IMR-90 (cell line): Measurements from ENCODE around the gene C21orf91. TPM values are rescaled to one million over a fixed set of nuclear protein-coding genes. Genes with fewer than 3 reads are reported as not detected.

Source experiments
- ATAC-seq: fragments of 200-7000 bp; cut with Tn5 transposase; 2 replicates; pipeline ENCODE4 v1.9.1; 2020; ENCODE audit warnings: low read depth, mild to moderate bottlenecking, moderate library complexity
- BruUV-seq: library from RNA; stranded (reverse); fragments of 400-500 nt; replicated peaks from 2 replicates; lab custom pipeline; 2021; lab: Mats Ljungman, UMichigan
- CTCF ChIA-PET: fragments of 300-600 bp; formaldehyde crosslinking; extraction: SDS; loops from one replicate; lab custom pipeline; 2021; ENCODE audit warnings: antibody characterized with exemption; lab: Yijun Ruan, JAX
- POLR2A ChIA-PET: fragments of 300-600 bp; sonication (Branson Sonifier 250); formaldehyde crosslinking; loops from one replicate; lab custom pipeline; 2022; ENCODE audit warnings: antibody characterized with exemption; ENCODE audit not compliant: unreplicated experiment; lab: Charles Lee
- DNase-seq: peaks from one replicate; pipeline ENCODE4 v3.0.0; 2013
- H2AFZ ChIP-seq: replicated peaks from 2 replicates; pipeline ENCODE3; 2013; ENCODE audit warnings: low read length, mild to moderate bottlenecking; ENCODE audit not compliant: poor library complexity
- H2AK5ac ChIP-seq: 2 replicates; pipeline ENCODE4 v1.6.1; 2013; ENCODE audit warnings: low read depth, low read length, inconsistent platforms
- H2AK9ac ChIP-seq: replicated peaks from 2 replicates; pipeline ENCODE3; 2013; ENCODE audit warnings: mild to moderate bottlenecking, low read depth, low read length, moderate library complexity; ENCODE audit not compliant: poor library complexity
- H2BK120ac ChIP-seq: 2 replicates; pipeline ENCODE4 v1.6.1; 2013; ENCODE audit warnings: low read depth, low read length, inconsistent platforms
- H2BK15ac ChIP-seq: 3 replicates; pipeline ENCODE4 v1.6.1; 2013; ENCODE audit warnings: low read depth, low read length, inconsistent platforms
- H2BK20ac ChIP-seq: 2 replicates; pipeline ENCODE4 v1.6.1; 2013; ENCODE audit warnings: low read depth, mild to moderate bottlenecking, inconsistent platforms, low read length, moderate library complexity
- H2BK5ac ChIP-seq: 2 replicates; pipeline ENCODE4 v1.6.1; 2013; ENCODE audit warnings: mild to moderate bottlenecking, low read depth, low read length, inconsistent platforms; ENCODE audit not compliant: poor library complexity, severe bottlenecking
- H3K14ac ChIP-seq: replicated peaks from 2 replicates; pipeline ENCODE4 v1.6.1; 2013; ENCODE audit warnings: low read depth, low read length, inconsistent platforms
- H3K18ac ChIP-seq: 2 replicates; pipeline ENCODE4 v1.6.1; 2013; ENCODE audit warnings: low read depth, low read length, control low read depth
- H3K23ac ChIP-seq: 2 replicates; pipeline ENCODE4 v1.6.1; 2013; ENCODE audit warnings: low read depth, low read length, inconsistent platforms
- H3K27ac ChIP-seq: 2 replicates; pipeline ENCODE4 v1.5.1; 2013; ENCODE audit warnings: mild to moderate bottlenecking, control low read depth, low read length; ENCODE audit not compliant: insufficient read depth
- H3K27me3 ChIP-seq: 2 replicates; pipeline ENCODE4 v1.6.1; 2013; ENCODE audit warnings: low read length; ENCODE audit not compliant: control insufficient read depth, insufficient read depth
- H3K36me3 ChIP-seq: 2 replicates; pipeline ENCODE4 v1.6.1; 2013; ENCODE audit warnings: low read length, mixed read lengths; ENCODE audit not compliant: control insufficient read depth, insufficient read depth
- H3K4ac ChIP-seq: 2 replicates; pipeline ENCODE4 v1.6.1; 2013; ENCODE audit warnings: low read depth, low read length, inconsistent platforms
- H3K4me1 ChIP-seq: 2 replicates; pipeline ENCODE4 v1.6.1; 2013; ENCODE audit warnings: low read length, mixed read lengths; ENCODE audit not compliant: control insufficient read depth, insufficient read depth
- H3K4me2 ChIP-seq: 2 replicates; pipeline ENCODE4 v1.6.1; 2013; ENCODE audit warnings: low read depth, mild to moderate bottlenecking, control low read depth, low read length, moderate library complexity
- H3K4me3 ChIP-seq: 2 replicates; pipeline ENCODE4 v1.5.1; 2013; ENCODE audit warnings: low read depth, mild to moderate bottlenecking, control low read depth, low read length, moderate library complexity; ENCODE audit not compliant: insufficient read depth
- H3K56ac ChIP-seq: 2 replicates; pipeline ENCODE4 v1.6.1; 2013; ENCODE audit warnings: low read length, inconsistent platforms; ENCODE audit not compliant: insufficient read depth; ENCODE audit errors: extremely low read depth
- H3K79me1 ChIP-seq, 2 experiments: 2 replicates each; pipeline ENCODE4 v1.6.1; 2013; ENCODE audit warnings: low read length in 2 of 2, inconsistent platforms in 1 of 2, low read depth in 1 of 2
- H3K9ac ChIP-seq: 2 replicates; pipeline ENCODE4 v1.6.1; 2013; ENCODE audit warnings: low read depth, low read length, control low read depth
- H3K9me1 ChIP-seq: 2 replicates; pipeline ENCODE4 v1.6.1; 2013; ENCODE audit warnings: low read length, inconsistent platforms; ENCODE audit not compliant: insufficient read depth
- H3K9me3 ChIP-seq: 2 replicates; pipeline ENCODE4 v1.6.1; 2013; ENCODE audit warnings: low read length; ENCODE audit not compliant: control insufficient read depth, insufficient read depth
- H4K20me1 ChIP-seq: 2 replicates; pipeline ENCODE4 v1.6.1; 2013; ENCODE audit warnings: low read length, inconsistent platforms; ENCODE audit not compliant: insufficient read depth
- H4K5ac ChIP-seq: 2 replicates; pipeline ENCODE4 v1.6.1; 2013; ENCODE audit warnings: mild to moderate bottlenecking, low read depth, low read length, control low read depth
- H4K8ac ChIP-seq, 2 experiments: 2 replicates each; pipeline ENCODE4 v1.6.1; 2013; ENCODE audit warnings: low read depth in 2 of 2, low read length in 2 of 2, control low read depth in 1 of 2, inconsistent platforms in 1 of 2
- H4K91ac ChIP-seq: 2 replicates; pipeline ENCODE4 v1.6.1; 2013; ENCODE audit warnings: low read depth, low read length, inconsistent platforms; ENCODE audit not compliant: insufficient read depth
- BHLHE40 ChIP-seq: fragments of 150-350 bp; IDR thresholded peaks from 2 replicates; pipeline ENCODE4 v1.6.1; 2016; ENCODE audit warnings: mild to moderate bottlenecking, low read depth, low read length
- CEBPB ChIP-seq: IDR thresholded peaks from 2 replicates; pipeline ENCODE4 v1.6.1; 2012; ENCODE audit warnings: low read depth, low read length, improper control_type of control experiment
- FOS ChIP-seq: fragments of 150-350 bp; IDR thresholded peaks from 2 replicates; pipeline ENCODE4 v1.6.1; 2016; ENCODE audit warnings: low read depth, low read length
- MAFK ChIP-seq: IDR thresholded peaks from 2 replicates; pipeline ENCODE4 v1.6.1; 2012; ENCODE audit warnings: low read depth, low read length, improper control_type of control experiment
- MAZ ChIP-seq: IDR thresholded peaks from 2 replicates; pipeline ENCODE4 v1.6.1; 2012; ENCODE audit warnings: low read depth, mild to moderate bottlenecking, low read length, improper control_type of control experiment, moderate library complexity, borderline replicate concordance
- POLR2A ChIP-seq: IDR thresholded peaks from 2 replicates; pipeline ENCODE4 v1.6.1; 2012; ENCODE audit warnings: mild to moderate bottlenecking, low read depth, low read length
- RAD21 ChIP-seq: IDR thresholded peaks from 2 replicates; pipeline ENCODE4 v1.6.1; 2012; ENCODE audit warnings: low read length, improper control_type of control experiment
- SMC3 ChIP-seq: fragments of 150-350 bp; IDR thresholded peaks from 2 replicates; pipeline ENCODE4 v1.6.1; 2016; ENCODE audit warnings: low read depth, mild to moderate bottlenecking, antibody characterized with exemption, low read length, moderate library complexity
- dilution Hi-C: fragments of 300-500 bp; cut with HindIII; formaldehyde crosslinking; loops from one replicate; pipeline ENCODE4 v1.14.3; 2018; ENCODE audit warnings: low sequenced_read_pairs; ENCODE audit not compliant: unreplicated experiment
- in situ Hi-C: fragments of 300-500 bp; cut with MboI; formaldehyde crosslinking; loops from 3 replicates; pipeline ENCODE4 v1.14.3; 2019; ENCODE audit warnings: low sequenced_read_pairs, inconsistent platforms, mixed read lengths
- intact Hi-C: fragments of 100-400 bp; cut with micrococcal nuclease; formaldehyde crosslinking; loops from 2 replicates; pipeline ENCODE4 v1.10.0; 2022
- polyA plus RNA-seq, 3 experiments: library from polyadenylated mRNA; depleted of rRNA; stranded (reverse); fragments of >200 nt; gene quantifications; 2 replicates each; pipeline ENCODE4 v1.2.3, GENCODE V29; 2012; ENCODE audit warnings: low replicate concordance in 1 of 3
- total RNA-seq: library from RNA; depleted of rRNA; stranded (reverse); fragments of >200 nt; gene quantifications from 2 replicates; pipeline ENCODE4 v1.2.3, GENCODE V29; 2012; rRNA removed

C21orf91 gene
- total and polyA plus RNA-seq, 2 of the 4 experiments (the other 2 are of a cell fraction) = 3.7 to 9.3 TPM

GRCh38 chr21:17742181-17742580, 77.0 kb downstream of the C21orf91 start:
- dilution Hi-C loops = no loop called here
- Histone ChIP-seq H3K4me2 (no peak overlapping the region), H2BK15ac (no peak overlapping the region), H3K4me1 (no peaks in the 10 kb centered on the region), H2BK5ac (no peak overlapping the region), H3K27me3 (no peaks in the 10 kb centered on the region), H3K23ac (no peak overlapping the region), H4K8ac (no peak overlapping the region), H2AFZ (no peak overlapping the region), H3K4me3 (no peak overlapping the region), H2BK120ac (no peak overlapping the region), H2AK5ac (no peak overlapping the region), H3K4ac (no peak overlapping the region), H3K36me3 (no peaks in the 10 kb centered on the region), H4K5ac (no peak overlapping the region), H3K56ac (no peak overlapping the region), H3K79me1 (no peaks in the 10 kb centered on the region), H3K27ac (no peak overlapping the region), H2BK20ac (no peak overlapping the region), H3K9ac (no peak overlapping the region), H4K20me1 (no peaks in the 10 kb centered on the region), H3K18ac (no peak overlapping the region), H4K91ac (no peak overlapping the region), H3K14ac (no peak overlapping the region), H3K9me1 (no peaks in the 10 kb centered on the region), H3K9me3 (no peaks in the 10 kb centered on the region), H2AK9ac (no peak overlapping the region)
- intact Hi-C loops = no loop called here
- CTCF ChIA-PET = no interaction called here
- in situ Hi-C loops = no loop called here
- POLR2A ChIA-PET = no interaction called here
- no peak for TF ChIP-seq MAZ
- TF ChIP-seq CEBPB = no peak
- no peak for TF ChIP-seq RAD21
- no peak for TF ChIP-seq SMC3
- TF ChIP-seq MAFK = no peak
- TF ChIP-seq BHLHE40 = no peak
- TF ChIP-seq POLR2A = no peak
- no peak for TF ChIP-seq FOS
- no peak for DNase-seq
- no TSS peak for BruUV-seq
- ATAC-seq = no peak

Other genes with a start within 250 kb of the C21orf91 start
- gene BTG3, start 206.5 kb downstream of the C21orf91 start, total RNA-seq = 22.4 and 29.2 TPM in 2 replicates
- gene BTG3, start 206.5 kb downstream of the C21orf91 start, polyA plus RNA-seq (2012; rRNA removed) = 33.9 and 38.1 TPM in 2 replicates